ENCODE results near the gene EYS.

- no peak for TF ChIP-seq ZUFSP (CRISPR knock-in tag; IDR thresholded peaks at IDR 0.05; ENCODE audit: borderline replicate concordance)
- TF ChIP-seq RERE (CRISPR knock-in tag; IDR thresholded peaks at IDR 0.05; ENCODE audit: low read depth): no peak
- TF ChIP-seq ZBTB20 (CRISPR knock-in tag; IDR thresholded peaks at IDR 0.05; ENCODE audit: borderline replicate concordance, low read depth): no peak
- TF ChIP-seq YY1 (IDR thresholded peaks at IDR 0.05; ENCODE audit: insufficient read depth, insufficient replicate concordance, low read depth, low read length): no peak
These were observed 693.0 kb downstream of the EYS start for GRCh38 chr6:65014006-65014405.

Data from HepG2 (cell line).